Peyer's patch (tissue), 4 donors: ENCODE measurements around the gene COL23A1. TPM values are rescaled to one million over a fixed set of nuclear protein-coding genes. Genes with fewer than 3 reads are reported as not detected.

Source experiments
- DNase-seq, 3 donors: peaks; one replicate each; pipeline ENCODE4 v3.0.0-alpha.2; 2017 to 2019
- H3K27ac ChIP-seq, 4 donors: fragments of 200-600 bp; sonication (generic); one replicate each; pipeline ENCODE4 v1.5.1; 2016 to 2019
- H3K27me3 ChIP-seq, 2 donors: fragments of 200-600 bp; sonication (generic); one replicate each; pipeline ENCODE4 v1.5.1; 2019
- H3K36me3 ChIP-seq, 3 donors: fragments of 200-600 bp; sonication (generic); one replicate each; pipeline ENCODE4 v1.5.1; 2016 to 2019
- H3K4me1 ChIP-seq, 4 donors: fragments of 200-600 bp; sonication (generic); one replicate each; pipeline ENCODE4 v1.5.1; 2016 to 2019
- H3K4me3 ChIP-seq, 4 donors: fragments of 200-600 bp; sonication (generic); 1 replicate in 3 of 4; 2 replicates in 1 of 4; pipeline ENCODE4 v1.5.1; 2016 to 2019; ENCODE audit warnings: mild to moderate bottlenecking in 1 of 4
- H3K9me3 ChIP-seq, 4 donors: fragments of 200-600 bp; sonication (generic); one replicate each; pipeline ENCODE4 v1.5.1; 2016 to 2019; ENCODE audit warnings: mild to moderate bottlenecking in 1 of 4
- POLR2A ChIP-seq, 2 donors: fragments of 450-650 bp; IDR thresholded peaks; one replicate each; pipeline ENCODE4 v1.5.1; 2017; ENCODE audit warnings: antibody characterized with exemption in 2 of 2, mild to moderate bottlenecking in 2 of 2, moderate library complexity in 2 of 2
- total RNA-seq, 4 donors: library from RNA; depleted of rRNA; stranded (reverse); fragments of >200 nt; gene quantifications; one replicate each; pipeline ENCODE4 v1.1.0, GENCODE V29; 2016
- TF ChIP-seq, protein P1 (sequence below), 6 experiments: fragments of 450-650 bp in 4 of 6; fragments of 200-600 bp in 2 of 6; sonication (generic) in 1 of 6; IDR thresholded peaks; one replicate each; pipeline ENCODE4 v1.5.1; 2017 to 2019; ENCODE audit warnings: antibody characterized with exemption in 6 of 6, mild to moderate bottlenecking in 3 of 6, moderate library complexity in 1 of 6

COL23A1 gene
- total RNA-seq, 4 donors from 2014 or later: 0.57 to 5.8 (median 1.2) TPM; not detected in 1

DNA sequence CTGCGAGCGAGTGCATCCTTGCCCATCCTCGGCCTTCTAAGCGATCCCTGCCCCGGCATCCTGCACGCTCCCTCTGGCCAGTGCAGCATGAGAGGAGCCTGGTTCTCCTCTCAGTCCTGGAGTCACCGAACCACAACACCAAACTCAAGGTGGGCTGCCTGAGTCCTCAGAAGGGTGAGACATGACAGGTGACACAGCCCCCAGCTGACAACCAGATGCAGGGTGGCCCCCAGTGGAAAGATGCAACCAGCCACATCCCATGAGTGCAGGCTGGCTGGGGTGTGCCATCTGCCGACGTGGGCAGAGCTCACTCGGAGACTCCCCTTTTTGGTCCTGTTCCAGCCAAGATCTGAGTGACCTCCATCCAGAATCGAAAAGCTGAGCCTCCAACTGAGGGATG is 58.4 kb downstream of the COL23A1 start:
- H3K4me3 ChIP-seq: no peak overlapping the region
- TF ChIP-seq POLR2A (IDR thresholded peaks at IDR 0.05): no peak
- TF ChIP-seq, protein P1, sequence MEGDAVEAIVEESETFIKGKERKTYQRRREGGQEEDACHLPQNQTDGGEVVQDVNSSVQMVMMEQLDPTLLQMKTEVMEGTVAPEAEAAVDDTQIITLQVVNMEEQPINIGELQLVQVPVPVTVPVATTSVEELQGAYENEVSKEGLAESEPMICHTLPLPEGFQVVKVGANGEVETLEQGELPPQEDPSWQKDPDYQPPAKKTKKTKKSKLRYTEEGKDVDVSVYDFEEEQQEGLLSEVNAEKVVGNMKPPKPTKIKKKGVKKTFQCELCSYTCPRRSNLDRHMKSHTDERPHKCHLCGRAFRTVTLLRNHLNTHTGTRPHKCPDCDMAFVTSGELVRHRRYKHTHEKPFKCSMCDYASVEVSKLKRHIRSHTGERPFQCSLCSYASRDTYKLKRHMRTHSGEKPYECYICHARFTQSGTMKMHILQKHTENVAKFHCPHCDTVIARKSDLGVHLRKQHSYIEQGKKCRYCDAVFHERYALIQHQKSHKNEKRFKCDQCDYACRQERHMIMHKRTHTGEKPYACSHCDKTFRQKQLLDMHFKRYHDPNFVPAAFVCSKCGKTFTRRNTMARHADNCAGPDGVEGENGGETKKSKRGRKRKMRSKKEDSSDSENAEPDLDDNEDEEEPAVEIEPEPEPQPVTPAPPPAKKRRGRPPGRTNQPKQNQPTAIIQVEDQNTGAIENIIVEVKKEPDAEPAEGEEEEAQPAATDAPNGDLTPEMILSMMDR (IDR thresholded peaks at IDR 0.05): no peak
- no peaks in the 10 kb centered on the region for H3K4me1 ChIP-seq
- no peak for DNase-seq
- no peaks in the 10 kb centered on the region for H3K27me3 ChIP-seq
- H3K9me3 ChIP-seq: no peaks in the 10 kb centered on the region
- no peaks in the 10 kb centered on the region for H3K36me3 ChIP-seq
- H3K27ac ChIP-seq: no peak overlapping the region

DNA sequence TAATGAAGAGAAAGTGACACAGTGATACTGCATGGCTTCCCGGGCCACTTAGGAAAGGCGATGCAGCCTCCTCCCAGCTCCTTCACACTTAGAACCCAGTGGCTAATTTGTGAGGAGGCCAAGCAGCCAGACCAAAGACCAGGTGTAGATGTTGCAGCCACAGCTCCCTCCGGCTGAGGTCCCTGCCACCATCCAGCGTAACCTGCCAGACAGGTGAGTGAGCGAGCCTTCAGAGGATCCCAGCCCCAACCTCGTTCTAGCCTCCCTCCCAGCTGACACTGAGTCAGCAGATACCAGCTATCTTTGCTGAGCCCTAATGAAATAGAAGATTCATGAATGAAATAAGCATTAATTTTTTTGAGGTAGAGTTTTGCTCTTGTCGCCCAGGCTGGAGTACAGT is 59.7 kb downstream of the COL23A1 start:
- H3K36me3 ChIP-seq: no peaks in the 10 kb centered on the region
- DNase-seq: no peak
- TF ChIP-seq POLR2A (IDR thresholded peaks at IDR 0.05): no peak
- TF ChIP-seq, protein P1 (IDR thresholded peaks at IDR 0.05): no peak
- H3K9me3 ChIP-seq: no peaks in the 10 kb centered on the region
- no peaks in the 10 kb centered on the region for H3K4me1 ChIP-seq
- no peak overlapping the region for H3K27ac ChIP-seq
- H3K27me3 ChIP-seq: no peaks in the 10 kb centered on the region
- no peak overlapping the region for H3K4me3 ChIP-seq

DNA sequence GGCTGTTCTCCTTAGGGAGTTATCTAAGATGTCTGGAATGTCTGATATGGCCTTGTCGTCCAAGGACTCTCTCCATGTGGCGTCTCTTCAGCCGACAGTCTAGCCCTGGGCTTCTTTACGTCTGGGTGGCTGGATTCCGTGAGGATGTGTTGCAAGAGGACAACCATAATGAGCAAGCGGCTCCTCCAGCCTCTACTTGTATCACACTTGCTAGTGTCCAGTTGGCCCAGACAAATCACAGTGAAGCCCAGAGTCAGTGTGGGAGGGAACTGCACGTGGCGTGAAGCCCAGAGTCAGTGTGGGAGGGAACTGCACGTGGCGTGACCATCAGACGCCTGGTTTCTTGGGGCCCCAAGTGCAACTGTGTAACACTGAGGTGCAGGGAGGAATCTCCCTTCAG is 61.1 kb downstream of the COL23A1 start:
- no peak for TF ChIP-seq POLR2A (IDR thresholded peaks at IDR 0.05)
- TF ChIP-seq, protein P1 (IDR thresholded peaks at IDR 0.05): no peak
- Histone ChIP-seq H3K27me3 (no peaks in the 10 kb centered on the region), H3K4me1 (no peaks in the 10 kb centered on the region), H3K27ac (no peak overlapping the region), H3K4me3 (no peak overlapping the region), H3K9me3 (no peaks in the 10 kb centered on the region), H3K36me3 (no peaks in the 10 kb centered on the region)
- no peak for DNase-seq

DNA sequence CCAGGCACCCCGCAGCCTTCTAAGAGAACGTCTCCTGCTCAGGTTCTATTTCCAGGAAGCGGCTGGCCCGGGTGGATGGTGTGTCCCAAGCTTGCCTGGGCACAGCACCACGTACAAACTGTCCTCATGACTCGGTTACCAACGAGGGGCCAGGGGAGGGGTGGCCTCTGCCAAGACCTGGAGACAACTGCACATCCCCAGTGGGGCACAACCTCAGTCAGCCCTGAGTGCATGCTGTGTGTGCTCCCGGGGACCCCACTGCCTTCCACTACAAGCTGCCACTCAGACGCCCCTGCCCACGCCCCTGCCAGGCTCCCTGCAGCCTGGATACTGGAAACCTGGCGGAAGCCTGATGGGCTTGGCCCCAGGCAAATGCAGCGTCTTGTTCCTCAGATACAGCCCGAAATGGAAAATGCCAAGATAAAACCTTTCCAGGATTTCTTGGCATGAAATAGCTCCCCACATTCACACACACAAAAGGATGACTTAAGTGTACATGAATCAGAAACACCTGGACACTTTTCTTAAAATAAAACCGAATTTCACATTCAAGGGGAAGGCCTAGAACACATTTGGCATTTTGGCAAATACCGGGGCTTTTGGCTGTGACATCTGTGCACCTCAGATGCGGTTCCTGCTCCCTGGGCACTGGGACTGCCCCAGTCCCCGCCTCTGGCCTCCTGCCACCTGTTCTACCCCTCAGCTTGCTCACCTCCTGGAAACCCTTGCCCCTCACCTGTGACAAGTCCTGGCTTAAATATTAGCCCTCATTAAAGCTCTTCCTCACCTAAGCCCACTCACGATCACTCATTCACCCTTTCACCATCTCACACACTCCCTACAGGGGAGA is 62.5 kb downstream of the COL23A1 start:
- H3K9me3 ChIP-seq: no peaks in the 10 kb centered on the region
- TF ChIP-seq POLR2A (IDR thresholded peaks at IDR 0.05): no peak
- TF ChIP-seq, protein P1 (IDR thresholded peaks at IDR 0.05): no peak
- no peak overlapping the region for H3K27ac ChIP-seq
- H3K4me3 ChIP-seq: no peak overlapping the region
- no peaks in the 10 kb centered on the region for H3K4me1 ChIP-seq
- no peak for DNase-seq
- no peaks in the 10 kb centered on the region for H3K36me3 ChIP-seq
- no peaks in the 10 kb centered on the region for H3K27me3 ChIP-seq

DNA sequence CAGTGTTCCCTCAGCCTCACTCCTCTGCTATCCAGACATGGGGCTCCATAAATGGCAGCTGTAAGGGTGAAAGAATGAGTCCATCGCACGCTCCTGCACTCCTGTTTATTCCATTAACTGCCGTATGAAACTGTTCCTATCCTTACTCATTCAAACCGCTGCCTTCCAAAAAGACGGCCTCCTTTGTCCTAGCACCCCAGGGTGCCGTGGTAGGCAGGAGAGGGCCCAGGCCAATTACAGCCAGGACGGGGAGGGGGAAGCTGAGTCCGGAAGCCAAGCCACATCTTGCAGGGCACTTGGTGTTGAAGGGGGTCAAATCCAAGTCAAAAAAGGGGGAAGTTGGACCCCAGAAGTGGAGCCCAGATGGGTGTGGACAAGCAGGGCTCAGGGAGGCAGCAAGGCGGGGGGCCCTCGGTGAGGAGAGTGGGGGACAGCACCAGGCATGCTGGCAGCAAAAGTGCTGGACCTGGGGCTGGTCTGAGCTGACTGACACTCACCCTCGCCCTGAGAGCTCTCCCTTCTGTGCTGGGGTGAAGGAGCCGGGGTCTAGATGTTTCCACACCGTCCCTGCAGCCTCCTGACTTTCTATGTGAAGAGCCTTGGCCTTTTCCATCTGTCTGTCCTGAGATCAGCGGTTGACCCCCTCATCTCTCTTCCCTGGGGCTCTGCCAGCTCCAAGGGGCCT is 63.3 kb downstream of the COL23A1 start:
- Histone ChIP-seq H3K27ac (no peak overlapping the region), H3K9me3 (no peaks in the 10 kb centered on the region), H3K4me1 (no peaks in the 10 kb centered on the region), H3K27me3 (no peaks in the 10 kb centered on the region), H3K36me3 (no peaks in the 10 kb centered on the region), H3K4me3 (no peak overlapping the region)
- no peak for TF ChIP-seq POLR2A (IDR thresholded peaks at IDR 0.05)
- TF ChIP-seq, protein P1 (IDR thresholded peaks at IDR 0.05): no peak
- no peak for DNase-seq
